Kidney capillary endothelial cell (primary cell): ENCODE data around the gene CLSTN2.

Experiments used
- DNase-seq: peaks from one replicate; pipeline ENCODE4 v3.0.0-alpha.2; 2018; ENCODE audit warnings: low spot score

Gene CLSTN2

DNA sequence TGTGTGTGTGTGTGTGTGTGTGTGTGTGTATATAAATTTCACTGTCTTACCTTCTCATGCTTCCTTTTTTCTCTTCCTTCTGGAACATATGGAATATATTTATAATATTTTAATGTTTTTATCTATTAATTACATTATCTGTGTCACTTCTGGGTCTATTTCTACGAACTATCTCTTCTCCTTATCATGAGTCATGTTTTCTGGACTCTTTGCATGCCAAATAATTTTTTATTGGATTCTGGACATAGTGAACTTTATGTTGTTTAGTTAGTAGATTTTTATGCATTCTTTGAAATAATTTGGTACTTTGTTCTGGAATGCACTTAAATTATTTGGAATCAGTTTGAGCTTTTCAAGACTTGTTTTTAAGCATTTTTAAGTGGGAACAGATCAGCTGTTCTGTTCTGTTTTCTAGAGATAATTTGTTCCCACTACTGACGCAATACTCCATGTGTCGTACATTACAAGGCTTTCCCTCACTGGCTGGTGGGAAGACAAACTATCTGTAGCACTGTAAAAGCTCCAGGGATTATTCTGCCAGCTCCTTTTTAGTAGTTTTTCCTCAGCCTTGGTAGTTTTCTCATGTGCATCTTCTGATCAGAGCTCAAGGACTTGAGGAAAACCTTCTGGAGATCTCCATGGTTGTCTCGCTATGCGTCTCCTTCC lies 302.0 kb downstream of the CLSTN2 start:
- DNase-seq, result no peak

DNA sequence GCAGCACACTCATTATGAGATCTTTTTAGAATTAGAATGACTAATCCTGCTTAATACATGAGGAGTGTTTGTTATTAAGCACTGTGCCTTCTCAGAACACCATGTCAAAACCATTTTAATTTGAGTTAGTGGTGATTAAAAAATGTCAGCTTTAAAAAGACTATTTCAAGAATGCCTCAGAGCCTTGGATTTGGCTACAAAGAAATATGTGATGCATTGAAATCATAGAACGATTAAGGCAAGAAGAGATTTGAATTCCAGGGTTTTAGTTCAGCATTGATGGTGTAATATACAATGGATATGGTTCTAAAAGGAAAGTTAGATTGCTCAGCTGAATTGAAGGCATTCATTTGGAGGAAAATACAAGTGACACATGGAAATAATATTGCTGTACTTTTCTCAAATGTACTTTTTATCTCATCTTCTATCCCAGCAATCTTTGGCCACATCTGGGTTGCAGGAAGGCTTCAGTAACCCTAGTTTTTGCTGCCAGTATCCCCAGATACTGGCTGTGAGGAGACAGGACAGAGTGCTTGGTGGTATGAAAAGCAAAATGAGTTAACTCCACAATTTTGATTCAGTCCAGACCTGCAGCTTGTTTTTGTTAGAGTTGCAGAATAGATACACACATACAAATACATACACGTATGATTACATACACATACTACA lies 303.8 kb downstream of the CLSTN2 start:
- DNase-seq, result no peak

DNA sequence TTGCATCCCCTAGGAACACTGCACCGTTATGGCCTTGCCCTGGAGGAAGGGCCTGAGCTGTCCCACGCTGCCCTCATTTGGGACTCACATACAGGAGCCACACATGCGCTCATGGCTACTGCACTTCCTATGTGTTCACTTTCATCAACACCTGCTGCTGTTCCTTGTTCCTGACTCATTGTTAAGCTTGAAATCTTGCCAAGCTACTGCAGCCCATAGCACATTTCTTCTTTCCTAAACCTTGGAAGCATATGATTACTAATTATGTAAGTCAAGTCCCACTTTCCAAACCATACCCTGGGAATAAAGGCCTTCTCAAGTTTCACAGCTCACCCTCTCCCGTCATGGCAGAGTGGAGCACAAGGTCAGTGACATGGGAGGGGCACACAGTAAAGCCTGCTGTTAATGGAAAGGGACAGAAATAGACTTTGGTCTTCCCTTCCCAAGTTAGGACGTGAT lies 307.9 kb downstream of the CLSTN2 start:
- DNase-seq, result no peak

DNA sequence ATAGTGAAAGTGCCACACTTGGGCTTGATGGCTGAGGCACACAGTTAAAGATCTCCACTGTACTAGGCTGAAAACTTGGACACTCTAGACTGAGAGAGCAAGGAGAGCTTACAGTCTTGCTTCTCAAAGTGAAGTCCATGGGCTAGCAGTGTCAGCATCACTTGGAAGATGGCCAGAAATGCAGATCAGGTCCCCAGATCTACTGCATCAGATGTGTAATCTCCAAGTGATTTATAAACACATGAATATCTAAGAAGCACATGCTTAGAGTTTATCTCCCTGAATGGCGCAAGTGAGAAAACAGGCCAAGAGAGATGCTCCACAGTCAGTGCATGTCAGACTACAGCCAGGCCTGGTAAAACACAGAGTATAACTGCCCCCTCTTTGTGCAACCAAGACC lies 308.6 kb downstream of the CLSTN2 start:
- no peak for DNase-seq

DNA sequence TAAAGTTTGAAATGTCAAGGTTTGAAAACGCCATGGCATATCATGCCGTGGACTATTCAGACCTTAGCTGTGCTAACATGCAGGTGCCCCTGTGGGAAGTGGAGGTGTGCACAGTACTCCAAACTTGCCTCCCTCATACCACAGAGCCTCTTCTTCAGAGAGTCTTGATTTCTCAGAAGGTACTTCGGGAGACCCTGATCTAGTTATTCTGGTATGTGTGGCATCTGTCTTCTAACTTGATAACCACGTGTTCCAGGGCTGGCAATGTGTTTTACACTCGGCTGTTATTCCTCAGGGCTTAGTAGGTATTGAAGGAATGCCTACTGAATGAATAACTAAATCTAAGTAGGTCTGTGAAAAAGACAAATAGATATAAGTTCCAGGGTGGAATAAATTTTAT lies 309.9 kb downstream of the CLSTN2 start:
- DNase-seq, result no peak

DNA sequence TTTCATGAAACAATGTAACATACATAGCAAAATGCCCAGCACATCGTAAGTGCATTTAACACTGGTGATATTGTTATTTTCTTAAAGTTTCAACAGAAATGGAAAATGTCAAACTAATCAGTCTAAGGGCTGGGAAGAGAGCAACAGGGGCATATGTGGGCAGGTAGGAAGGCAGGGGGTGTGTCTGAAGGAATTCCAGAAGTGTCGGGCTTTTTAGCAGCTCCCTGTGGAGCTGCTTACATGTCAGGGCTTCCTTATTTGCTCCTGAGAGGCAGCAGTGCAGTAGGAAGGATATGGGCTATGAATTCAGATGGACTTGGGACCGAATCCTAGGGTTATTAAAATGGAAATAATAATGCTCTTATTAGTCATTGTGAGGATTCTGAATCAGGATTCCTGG lies 311.6 kb downstream of the CLSTN2 start:
- no peak for DNase-seq

DNA sequence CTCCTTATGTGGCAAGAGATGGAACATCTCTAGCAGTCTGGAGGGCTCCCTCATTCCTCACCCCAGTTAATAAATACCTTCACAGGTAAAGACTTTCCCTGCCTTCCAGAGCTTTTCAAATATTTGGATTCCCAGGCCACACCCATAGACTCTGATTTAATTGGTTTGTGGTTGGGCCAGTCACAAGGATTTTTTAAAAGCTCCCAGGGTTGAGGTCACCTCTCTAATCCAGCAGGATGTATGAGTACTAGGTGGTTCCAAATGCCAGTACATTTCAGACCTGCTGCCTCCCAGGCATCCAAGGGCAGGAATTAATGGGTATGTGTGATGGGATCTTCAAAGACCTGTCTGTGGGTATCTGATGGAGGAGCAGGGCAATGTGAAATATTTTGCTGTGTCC lies 312.8 kb downstream of the CLSTN2 start:
- no peak for DNase-seq

DNA sequence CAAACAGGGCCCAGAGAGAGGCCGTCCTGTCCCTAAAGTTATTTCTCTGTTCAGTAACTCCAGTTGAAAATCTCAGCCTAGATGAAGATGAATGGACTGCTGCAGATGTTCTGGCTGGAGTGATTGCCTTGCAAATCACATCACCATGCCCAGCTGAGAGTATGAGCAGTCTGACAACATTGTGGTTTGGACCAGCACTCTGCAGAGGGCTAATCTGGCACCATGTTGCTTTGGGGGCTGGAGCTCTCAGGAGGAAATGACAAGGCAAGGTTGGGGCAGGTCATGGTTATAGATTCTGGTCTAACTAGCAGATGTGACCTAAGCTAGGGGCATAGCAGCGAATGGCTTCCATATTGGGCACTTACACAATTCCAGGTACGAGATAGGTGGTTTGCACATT lies 314.2 kb downstream of the CLSTN2 start:
- no peak for DNase-seq

DNA sequence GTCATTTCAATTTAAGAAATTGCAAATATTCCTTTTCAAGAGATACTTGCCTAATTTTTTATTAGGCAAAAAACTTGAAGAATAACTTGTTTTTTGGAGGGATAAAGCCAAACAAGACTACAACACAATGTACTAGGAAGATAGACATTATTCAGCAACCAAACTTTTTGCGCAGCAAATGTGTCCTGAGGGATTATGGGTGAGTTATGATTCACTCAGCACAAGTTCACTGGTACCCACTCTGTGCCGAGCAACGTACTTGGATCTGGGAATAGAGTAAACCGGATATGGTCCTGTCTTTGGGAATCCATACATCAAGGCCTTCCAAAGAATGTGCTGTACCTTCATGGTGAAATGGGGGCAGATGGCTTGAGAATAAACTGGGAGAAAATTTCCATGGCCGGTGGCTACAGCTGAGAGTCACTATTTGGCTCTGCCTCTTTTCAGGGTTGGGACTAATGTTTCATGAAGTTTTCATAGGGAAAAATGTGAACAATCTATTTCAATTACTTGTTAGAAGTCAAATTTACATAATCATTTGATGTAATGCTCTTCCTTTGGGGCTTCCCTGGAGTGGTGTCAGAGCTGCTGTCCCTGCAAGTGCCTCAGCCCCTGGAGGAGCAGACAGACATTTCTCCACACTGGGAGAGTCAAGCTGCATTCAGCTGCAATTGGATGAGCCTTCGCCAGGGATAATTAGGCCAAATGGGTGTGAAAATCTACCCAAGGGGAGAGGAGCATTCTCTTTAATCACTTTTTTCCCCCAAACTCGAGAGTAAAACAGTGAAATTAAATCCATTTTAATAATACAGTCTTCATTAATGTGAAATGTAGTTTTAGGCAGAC lies 315.2 kb downstream of the CLSTN2 start:
- DNase-seq, result no peak

DNA sequence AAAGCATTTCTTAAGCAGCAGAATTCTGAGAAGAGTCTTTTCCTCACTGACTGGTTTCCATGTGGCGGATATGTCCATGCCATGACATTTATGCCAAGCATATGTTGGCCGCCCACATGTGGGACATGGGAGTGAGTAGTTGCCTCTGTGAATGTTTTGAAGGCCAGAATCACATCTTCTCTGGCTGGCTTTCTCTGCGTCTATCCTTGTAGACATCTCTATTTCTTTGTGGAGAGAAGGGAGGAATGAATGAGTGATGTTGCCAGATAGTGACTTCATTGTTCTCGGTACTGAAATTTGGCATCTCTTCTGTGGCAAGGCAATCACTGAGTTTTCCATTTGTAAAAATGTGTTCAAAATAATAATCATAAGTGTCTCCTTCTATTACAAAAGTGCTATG lies 316.0 kb downstream of the CLSTN2 start:
- DNase-seq, result no peak

DNA sequence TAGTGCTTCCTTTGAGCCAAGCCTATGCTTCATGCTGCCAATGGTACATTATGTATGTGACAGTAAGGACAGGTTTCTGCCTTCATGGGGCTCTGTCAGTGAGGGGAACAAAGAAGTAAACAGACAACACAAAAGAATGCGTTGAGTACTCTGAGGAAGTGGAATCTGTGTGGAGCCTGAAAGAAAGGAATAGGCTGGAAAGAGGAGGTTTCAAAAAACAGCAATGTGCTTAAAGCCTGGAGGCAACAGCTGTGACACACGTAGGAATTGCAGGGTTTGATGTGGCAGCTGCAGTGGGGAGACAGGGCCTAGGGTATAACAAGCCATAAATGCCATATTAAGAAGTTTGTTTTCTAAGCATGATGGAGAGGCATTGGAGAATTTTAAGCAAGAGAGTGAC lies 316.7 kb downstream of the CLSTN2 start:
- no peak for DNase-seq

DNA sequence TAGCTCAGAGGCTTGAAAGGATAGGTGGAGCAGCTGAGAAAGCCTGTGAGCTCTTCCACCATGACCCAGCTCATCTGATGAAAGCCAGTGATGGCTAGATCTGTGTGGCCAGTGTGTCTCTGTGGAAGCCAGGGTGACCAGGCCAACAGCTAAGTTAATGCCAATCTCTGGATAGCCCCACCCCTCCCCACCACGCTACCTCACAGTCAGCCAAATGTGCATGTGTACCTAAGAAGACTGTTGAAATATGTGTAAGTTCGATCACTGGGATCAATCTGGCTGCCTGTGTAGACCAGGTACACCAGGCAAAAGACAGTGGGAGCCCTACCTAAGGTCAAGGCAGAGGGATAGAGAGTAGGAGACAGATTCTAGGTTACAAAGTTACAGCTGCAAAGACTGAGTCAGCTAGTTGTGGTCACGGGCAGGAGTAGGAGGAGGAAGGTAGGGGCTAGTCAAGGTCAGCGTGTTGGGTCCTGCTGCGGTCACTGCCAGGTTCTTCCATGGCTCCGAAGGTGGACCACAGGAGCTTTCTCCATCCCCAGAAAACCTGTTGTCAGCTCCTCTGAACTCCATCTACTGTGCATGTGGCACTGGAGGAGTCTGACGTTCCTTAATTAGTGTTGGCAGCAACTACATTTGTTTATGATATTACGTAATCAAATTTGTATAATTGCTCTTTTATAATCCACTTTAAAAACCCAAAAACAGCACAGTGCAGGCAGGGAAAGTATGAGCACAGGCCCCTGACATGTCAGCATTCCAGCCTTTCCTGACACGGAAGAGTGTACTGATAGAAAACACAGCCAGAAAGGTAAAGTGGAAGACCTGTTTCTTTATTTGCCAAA lies 318.0 kb downstream of the CLSTN2 start:
- DNase-seq, result no peak

DNA sequence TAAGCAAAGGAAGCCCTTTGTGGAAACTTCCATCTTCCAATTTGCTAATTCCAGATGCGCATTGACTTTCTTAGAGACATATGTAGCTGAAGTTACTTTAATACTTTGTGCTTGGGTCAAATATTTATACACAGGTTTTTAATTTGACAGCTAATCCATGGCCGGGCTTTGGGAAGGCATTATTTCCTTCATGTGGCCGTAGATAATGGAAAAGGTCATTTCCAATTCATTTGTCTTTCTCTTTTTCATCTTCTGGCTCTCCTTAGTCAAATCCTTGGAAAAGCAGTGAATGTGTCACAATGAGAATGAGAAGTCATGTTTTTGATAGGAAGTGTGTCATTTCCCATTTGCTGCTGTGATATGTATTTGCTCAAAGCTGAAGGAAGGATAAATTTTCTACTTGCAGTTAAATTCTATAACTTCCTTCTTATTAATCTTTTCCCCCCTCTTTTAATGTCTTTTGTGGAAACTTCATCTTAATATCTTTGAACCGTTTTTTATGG lies 323.3 kb downstream of the CLSTN2 start:
- DNase-seq, result peak; percentile 2

DNA sequence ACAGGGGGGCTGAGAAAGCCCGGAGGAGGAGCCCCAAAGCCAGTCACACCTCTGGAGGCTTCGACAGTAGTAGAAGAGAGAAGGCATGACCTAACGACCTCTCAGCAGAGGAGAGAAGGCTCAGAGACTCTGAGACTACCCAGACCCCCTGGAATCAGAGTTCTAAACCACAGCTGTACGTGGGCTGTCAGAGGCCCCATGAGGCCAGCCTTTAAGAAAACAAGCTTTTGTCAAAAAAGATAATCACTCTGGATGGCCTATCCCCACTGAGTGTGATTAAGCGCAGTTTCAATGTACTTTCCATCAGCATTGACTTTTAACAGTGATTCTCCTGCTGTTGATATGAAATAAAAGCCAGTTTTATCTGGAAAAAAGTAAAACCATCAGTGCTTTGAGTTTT lies 330.3 kb downstream of the CLSTN2 start:
- DNase-seq, result no peak

DNA sequence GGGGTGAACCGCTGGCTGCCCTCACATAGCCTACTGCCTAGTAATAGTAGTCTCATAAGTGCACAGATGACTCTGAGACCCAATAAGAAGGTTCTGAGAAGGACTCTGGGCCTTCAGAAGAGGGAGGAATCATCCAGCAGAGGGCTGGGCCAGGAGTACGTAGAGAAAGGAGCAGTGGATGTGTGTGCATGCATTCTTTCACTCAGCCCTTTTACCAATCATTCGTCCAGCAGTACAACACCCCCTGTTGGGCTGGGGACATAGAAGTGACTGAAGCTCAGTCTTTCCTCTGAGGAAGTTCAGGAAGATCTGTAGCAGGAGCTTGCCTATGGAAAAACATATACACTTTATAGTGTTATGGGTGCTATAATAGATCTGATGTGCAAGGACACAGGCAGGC lies 333.1 kb downstream of the CLSTN2 start:
- no peak for DNase-seq

DNA sequence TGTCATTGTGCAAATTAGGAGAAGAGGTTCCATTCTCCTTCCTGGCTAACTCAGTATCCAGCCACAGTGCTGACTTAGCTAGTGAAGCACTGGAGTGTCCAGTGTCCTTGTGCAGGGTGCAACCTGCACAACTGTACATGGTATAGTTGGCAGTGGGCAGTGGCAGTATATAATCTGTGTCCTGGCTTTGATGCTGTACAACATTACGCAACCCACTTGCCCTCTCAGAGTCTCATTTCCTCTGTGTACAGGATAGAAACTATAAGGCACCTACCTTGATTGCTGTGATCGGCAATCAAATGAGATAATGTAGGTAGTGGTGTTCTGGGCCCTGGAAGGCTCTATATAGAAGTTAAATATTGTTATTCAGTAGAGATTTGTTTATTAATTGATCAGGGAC lies 333.6 kb downstream of the CLSTN2 start:
- DNase-seq, result no peak

DNA sequence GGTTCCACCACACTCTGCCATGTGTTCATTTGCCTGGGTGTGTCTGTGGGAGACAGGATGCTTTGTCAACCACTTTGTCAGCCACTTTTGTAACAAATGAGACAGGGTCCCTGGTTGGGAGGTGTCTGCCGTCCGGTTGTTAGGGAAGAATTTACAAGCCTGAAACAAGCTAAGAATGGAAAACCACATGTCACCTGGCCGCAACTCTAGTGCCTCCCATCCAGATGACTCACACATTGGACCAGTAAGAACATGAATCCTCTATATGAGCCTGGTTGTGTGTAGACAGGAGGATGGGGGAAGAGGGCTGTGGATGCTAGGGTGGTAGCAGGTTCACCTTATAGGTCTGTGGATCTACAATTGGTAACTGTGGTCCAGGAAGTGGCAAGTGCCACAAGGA lies 335.3 kb downstream of the CLSTN2 start:
- no peak for DNase-seq

DNA sequence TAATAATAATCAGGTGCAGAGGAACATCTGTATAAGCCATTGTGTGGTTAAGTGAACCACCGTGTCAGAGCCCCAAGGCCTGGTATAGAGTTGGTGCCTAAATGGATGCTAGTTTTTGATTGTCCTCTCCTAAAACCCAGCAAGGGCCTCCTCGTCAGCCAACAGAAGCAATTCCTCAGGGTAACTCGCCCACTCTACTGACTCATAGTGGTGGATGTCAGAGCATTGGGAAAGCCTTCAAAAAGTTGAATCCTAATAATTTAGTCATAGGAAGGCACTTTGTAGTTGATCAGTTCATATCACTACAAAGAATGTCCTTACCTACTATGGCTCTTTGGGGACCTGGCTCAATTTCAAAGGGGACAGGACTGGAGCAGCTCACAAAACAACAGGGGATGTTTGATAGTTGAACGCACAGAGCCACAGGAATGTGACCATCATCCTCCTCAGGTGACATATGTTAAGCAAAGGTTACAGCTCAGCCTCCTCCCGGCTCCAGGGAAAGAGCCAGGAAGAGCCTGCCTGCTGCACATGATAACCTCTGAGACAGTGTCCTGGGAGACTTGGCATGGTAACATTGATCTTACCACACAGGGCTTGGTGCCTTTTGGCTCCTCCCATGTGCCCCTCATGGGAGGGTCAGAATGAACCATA lies 338.7 kb downstream of the CLSTN2 start:
- no peak for DNase-seq

DNA sequence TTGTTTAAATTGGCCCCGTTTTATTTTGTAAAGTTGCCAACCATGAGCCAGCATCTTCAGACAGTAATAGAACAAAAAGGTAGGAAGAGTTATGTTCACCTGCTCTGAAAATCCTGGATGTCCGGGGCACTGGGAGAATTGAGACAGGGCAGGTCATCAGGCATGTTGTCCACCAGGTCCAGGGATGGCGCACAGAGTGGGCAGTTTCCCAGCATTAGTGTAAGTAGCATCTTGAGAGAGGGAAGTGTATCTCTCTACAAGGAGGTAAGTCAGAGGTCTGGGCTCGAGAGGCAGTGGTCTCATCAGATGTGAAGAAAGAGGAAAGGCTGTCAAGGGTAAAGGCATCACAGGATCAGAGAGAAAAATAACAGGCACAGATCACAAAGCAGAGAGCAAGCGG lies 339.4 kb downstream of the CLSTN2 start:
- DNase-seq, result no peak

DNA sequence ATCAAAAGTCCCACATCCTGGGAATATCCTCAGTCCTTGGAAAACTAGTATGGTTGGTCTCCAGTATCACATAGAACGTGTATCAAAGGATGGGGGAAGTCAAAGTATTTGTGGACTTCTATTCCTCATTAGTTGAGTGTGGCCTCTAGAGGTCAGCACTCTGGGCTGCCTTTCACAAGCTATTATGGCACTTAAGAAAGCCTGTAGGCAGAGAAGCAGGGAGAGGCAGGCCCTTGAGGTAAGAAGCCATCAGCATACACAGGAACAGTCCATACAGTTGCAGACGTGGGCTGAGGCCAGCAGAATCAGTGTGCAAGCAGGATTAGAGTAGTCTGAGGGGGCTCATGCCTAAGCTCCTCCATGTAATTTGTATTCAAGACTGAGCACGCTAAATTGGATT lies 341.7 kb downstream of the CLSTN2 start:
- DNase-seq, result no peak

DNA sequence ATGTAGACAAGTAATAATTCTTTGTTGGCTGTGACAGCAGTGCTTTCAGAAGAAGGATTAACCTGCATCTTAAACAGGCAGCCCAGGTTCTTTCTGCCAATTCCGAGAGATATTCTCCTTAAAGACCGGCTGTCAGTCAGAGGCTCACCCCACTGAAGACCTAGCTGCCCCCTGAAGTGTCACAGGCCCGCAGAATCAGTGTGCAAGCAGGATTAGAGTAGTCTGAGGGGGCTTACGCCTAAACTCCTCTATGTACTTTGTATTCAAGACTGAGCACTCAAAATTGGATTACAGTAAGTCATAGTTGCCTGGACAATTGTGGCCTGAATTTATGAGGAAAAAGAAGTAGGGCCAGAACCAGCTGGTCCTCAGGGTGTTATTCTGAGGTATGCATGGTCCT lies 342.9 kb downstream of the CLSTN2 start:
- no peak for DNase-seq

DNA sequence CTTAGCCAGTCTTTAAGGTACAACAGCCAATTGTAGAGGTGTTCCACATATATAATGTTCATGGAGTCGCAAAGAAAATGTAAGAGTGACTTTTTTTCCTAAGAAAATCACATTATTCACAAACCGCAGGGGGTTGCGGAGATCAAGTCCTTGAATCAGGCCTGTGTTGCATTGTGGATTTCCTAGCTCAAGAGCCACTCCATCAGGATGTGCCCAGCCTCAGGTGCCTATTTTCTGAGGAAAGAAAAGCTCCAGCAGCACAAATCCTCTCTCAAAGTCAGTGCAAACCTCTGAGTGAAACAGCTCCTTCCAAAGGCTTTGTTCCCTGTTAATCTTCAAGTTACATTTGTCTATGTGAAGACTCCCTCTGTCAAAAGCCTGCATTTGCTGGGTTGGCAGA lies 349.4 kb downstream of the CLSTN2 start:
- no peak for DNase-seq
